ENCODE results near the gene TOX2.

Gene TOX2

GRCh38 chr20:43996240-43996930 lies 81.7 kb downstream of the TOX2 start:
- no peak for DNase-seq (ENCODE audit: low read depth)

DNA sequence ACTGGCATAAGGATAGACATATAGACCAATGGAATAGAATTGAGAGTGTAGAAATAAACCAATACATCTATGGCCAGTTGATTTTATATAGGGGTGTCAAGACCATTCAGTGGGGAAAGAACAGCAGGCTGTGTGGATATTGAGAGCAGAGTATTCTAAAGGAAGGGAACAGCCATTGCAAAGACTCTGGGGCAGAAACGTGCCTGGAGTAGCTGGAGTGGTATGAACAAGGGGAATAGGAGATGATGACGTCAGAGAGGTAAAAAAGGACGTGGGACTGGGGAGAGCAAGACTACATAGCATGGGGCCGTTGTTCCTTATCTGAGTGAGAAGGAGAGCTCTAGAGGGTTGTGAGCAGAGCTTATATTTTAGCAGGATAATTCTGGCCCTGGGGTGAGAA lies 85.2 kb downstream of the TOX2 start:
- no peak for DNase-seq (ENCODE audit: low read depth)

- no peak for DNase-seq (ENCODE audit: low read depth)
Measured at GRCh38 chr20:44001667-44002596, 87.3 kb downstream of the TOX2 start.

- no peak for DNase-seq (ENCODE audit: low read depth)
Measured at GRCh38 chr20:44002861-44003260, 88.2 kb downstream of the TOX2 start.

GRCh38 chr20:44003609-44004008 lies 89.0 kb downstream of the TOX2 start:
- DNase-seq (ENCODE audit: low read depth): no peak

DNA sequence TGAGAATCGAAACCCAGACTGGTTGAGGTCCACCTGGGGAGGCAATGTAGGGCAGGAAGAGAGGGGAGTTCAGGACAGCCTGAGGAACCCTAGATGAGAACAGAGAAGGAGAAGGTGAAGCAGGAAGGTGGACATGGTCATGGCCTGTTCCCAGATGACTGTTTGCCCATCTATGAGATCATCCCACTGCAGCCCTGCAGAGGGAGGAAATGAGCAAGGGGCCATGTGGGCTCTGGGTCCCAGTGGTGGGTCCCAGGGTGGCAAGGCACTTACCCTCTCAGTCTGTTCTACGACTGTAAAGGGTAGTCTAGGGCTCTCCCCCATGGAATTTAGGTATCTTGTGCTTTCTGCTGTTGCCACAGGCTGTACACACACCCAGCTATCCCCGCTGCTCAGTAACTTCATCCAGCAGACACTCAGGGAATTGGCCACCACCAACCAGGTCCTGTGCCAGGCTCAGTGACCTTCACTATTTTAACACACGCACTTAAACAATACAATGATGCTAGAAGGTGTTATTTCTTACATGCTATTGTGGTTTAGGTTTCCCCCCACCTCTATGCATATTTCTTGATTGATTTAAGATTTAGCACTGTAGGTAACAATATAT lies 89.8 kb downstream of the TOX2 start:
- DNase-seq (ENCODE audit: low read depth): no peak

- DNase-seq (ENCODE audit: low read depth): no peak
Measured at GRCh38 chr20:44005661-44006060, 91.0 kb downstream of the TOX2 start.

- no peak for DNase-seq (ENCODE audit: low read depth)
Measured at GRCh38 chr20:44006126-44006525, 91.5 kb downstream of the TOX2 start.

GRCh38 chr20:44006578-44006977 lies 91.9 kb downstream of the TOX2 start:
- DNase-seq (ENCODE audit: low read depth): no peak

GRCh38 chr20:44008806-44009678 lies 94.4 kb downstream of the TOX2 start:
- DNase-seq (ENCODE audit: low read depth): no peak

DNA sequence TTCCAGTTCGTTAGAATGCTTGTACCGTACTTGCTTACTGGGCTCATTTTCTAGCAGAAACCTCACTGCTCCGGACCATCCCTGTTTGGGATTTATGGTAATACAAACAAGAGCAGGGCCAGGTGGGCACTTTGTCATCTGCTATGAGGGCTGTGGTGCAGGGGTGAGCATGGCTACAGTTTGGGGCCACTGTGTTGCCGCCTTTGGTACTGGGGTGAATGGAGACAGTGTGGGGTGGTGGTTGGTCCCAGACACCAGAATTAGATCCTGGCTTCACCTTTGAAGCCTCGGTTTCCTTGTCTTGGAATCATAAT lies 95.0 kb downstream of the TOX2 start:
- no peak for DNase-seq (ENCODE audit: low read depth)

- no peak for DNase-seq (ENCODE audit: low read depth)
Measured at GRCh38 chr20:44010162-44010704, 95.6 kb downstream of the TOX2 start.

GRCh38 chr20:44011251-44011940 lies 96.7 kb downstream of the TOX2 start:
- no peak for DNase-seq (ENCODE audit: low read depth)

DNA sequence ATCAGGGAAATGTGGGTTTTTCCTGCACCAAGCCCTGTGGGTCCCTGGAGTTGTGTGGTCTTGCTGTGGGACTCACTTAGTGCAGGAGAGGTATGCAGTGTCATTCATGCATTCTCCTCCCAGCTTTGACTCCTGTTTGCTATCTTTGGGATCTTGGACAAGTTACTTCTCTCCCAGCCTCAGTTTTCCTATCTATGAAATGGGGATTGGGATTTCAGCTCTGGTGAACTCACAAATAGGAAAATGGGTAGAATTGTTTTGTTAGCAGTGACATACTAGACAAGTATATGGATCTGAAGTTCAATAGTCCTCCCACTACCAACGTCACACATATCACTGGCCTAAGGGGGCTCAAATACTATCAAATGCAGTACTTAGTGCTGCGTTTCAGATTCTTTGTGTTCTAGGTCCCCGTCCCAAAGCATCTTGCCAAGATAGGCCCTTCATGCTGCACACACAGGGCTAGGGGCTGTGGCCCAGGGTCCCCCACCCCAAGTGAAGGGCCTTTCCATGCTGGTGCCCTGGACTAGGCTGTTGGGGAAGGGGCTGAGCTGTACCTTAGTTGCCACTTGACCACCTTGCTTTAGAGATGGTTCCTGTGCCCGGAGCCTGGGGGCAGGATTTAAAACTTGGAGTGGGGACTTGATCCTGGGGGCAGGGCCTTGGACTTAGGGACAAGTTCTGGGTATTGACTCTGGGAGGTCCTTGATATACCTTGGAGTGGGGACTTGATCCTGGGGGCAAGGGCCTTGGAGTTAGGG lies 98.0 kb downstream of the TOX2 start:
- DNase-seq (ENCODE audit: low read depth): no peak

DNA sequence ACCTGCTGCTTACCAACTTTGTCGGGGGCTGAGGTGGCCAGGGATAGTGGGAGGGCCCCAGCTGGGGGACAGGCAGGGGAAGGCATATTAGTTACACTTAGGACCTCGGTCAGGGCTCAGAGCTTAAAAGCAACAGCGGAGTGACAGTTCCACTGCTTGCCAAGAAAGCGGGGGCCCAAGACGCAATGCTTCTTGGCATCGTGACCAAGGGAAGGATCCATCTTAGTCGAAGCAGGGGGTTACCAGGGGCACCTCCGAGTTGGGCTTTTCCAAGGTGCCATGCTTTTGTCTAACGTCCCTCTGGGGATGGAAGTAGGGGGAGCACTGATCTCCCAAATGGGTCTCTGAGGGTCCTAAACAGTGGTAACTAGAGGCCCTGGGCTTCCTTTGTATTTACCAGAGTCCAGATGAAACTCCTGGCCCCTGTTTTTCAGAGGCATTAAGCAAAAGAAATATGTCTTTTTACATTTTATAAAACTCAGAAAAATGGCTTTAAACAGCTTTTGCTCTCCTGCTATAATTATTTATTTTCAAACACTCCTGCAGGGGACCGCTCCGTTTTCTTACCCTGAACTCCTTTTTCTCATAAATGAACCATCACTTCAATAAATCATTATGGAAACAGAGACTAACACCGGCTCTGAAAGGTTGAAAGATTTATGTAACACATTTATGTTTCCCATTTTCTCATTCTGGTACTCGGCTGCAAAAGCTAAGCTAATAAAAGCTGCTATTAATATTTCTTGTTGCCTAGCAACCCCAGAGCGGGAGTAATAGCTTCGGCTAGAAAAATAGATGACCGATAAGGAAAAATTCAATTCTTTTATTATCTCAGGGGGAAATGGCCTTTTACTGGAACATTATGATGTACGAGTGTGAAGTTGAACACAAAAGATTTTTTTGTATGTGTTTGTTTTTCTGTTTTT lies 100.4 kb downstream of the TOX2 start:
- DNase-seq (ENCODE audit: low read depth): no peak

DNA sequence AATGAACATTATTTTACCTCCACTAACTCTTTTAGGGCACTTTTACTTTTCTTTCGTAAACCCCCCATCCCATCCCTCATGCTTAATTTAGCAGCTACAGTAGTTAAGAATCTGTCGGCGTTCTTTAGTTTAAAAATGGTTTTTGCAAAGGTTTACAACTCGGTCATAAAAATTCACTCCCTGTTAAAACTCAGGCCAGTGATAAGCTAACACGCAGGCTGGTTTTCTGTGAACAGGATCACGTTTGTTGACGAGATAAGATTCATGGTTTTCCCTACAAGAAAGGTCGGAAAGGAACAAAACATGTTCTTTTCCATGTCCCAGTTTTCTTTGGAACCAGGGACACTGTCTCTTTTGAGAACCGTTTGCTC lies 101.1 kb downstream of the TOX2 start:
- DNase-seq (ENCODE audit: low read depth): no peak

DNA sequence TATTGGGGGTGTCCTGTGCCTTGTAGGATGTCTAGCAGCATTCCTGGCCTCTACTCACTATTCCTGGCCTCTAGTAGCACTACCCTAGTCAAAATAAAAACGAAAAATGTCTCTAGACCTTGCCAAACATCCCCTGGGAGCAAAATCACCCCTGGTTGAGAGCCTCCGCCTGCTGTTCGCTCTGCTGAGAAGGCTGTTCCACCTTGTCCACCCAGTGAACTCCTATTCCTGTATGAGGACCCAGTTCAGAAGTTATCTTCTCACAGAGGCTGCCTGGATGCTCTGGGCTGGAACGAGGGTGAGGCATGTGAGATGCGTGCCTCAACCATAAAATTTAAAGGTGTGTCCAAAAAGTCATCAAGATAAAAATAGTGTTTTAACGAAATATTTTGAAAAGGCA lies 101.9 kb downstream of the TOX2 start:
- no peak for DNase-seq (ENCODE audit: low read depth)

DNA sequence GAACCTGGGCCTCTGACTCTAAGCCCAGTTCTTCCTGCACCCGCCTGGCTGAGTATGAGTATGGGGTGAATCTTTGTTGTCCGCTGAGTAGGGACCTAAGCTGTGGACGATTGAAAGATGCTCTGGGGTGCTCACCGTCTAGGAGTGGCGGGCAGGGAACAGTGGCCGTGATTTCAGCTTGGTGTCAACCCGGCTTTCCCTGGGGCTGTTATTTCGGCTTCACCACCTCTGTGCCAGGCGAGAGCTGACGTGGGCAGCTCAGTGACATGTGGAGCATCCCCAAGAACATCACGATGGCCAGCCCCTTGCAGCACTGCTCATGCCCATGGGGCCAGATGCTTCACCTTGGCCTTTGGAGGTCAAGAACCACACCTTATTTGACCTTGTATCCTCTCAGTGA lies 102.6 kb downstream of the TOX2 start:
- no peak for DNase-seq (ENCODE audit: low read depth)

- DNase-seq (ENCODE audit: low read depth): no peak
Measured at GRCh38 chr20:44017905-44018258, 103.2 kb downstream of the TOX2 start.

Measured in fibroblast of gingiva (primary cell).